Measurements from ENCODE around the gene ALKBH4. TPM values are rescaled to one million over a fixed set of nuclear protein-coding genes. Genes with fewer than 3 reads are reported as not detected.
"Not testable (repeated sequence)": the region's sequence is repeated elsewhere in the genome, so short reads cannot be mapped to it uniquely, and the experiment has no call there.

Gene ALKBH4
- total and polyA plus RNA-seq, 2 of the 8 experiments (the other 6 are each of a cell fraction or from before 2014, with no cell fraction given): 10.2 to 16.6 TPM

DNA sequence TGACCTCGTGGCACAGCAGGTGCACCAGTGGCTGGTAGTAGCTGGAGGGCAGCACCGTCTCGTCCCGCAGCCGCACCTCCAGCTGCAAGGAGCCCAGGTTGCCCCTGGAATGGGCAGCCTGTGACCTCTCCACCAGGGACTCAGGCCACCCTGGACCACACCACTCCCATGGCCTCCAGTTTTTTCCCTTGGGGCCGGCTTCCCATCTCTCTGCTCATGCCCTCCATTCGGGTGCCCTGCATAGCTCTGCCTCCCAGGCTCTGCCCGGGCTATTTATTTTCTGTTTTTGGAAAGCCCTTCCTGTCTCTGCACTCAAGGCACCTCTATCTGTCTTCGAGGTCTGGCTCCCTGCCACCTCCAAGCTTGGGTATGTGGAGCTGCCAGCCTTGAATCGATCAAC is 32.2 kb upstream of the ALKBH4 start:
- H3K36me3 ChIP-seq (ENCODE audit: control insufficient read depth in 2 of 4, insufficient read depth in 4 of 4, low read length in 3 of 4); H3K4ac ChIP-seq (replicated peaks; ENCODE audit: insufficient read length, low read depth, low read length); H2BK12ac ChIP-seq (ENCODE audit: low read depth, low read length); H3K27ac ChIP-seq (ENCODE audit: low read depth, low read length); H3K23me2 ChIP-seq (ENCODE audit: low read depth, low read length); H3K79me1 ChIP-seq (ENCODE audit: low read depth, low read length); H2BK20ac ChIP-seq (ENCODE audit: low read length); H3K4me3 ChIP-seq (ENCODE audit: extremely low read depth in 1 of 4, insufficient read depth in 2 of 4, low read depth in 3 of 4, low read length in 4 of 4); H3K27me3 ChIP-seq (replicated peaks in 1 of 4; ENCODE audit: control insufficient read depth in 3 of 4, extremely low read depth in 1 of 4, insufficient read depth in 3 of 4, low read length in 3 of 4); H4K8ac ChIP-seq (ENCODE audit: extremely low read depth, insufficient read depth, low read length); H3K4me2 ChIP-seq (ENCODE audit: insufficient read depth in 1 of 2, low read depth in 2 of 2, low read length in 2 of 2); H4K5ac ChIP-seq (ENCODE audit: insufficient read length, low read depth, low read length); H3K14ac ChIP-seq (ENCODE audit: insufficient read length); POLR2A ChIA-PET (ENCODE audit: partially characterized antibody); H2BK5ac ChIP-seq (ENCODE audit: low read depth, low read length); FAIRE-seq; H4K91ac ChIP-seq (replicated peaks; ENCODE audit: insufficient read length, low read length); H3K4me1 ChIP-seq (replicated peaks in 1 of 4; ENCODE audit: control insufficient read depth in 3 of 4, insufficient read depth in 4 of 4, low read length in 3 of 4); CTCF ChIA-PET (ENCODE audit: partially characterized antibody); H2AFZ ChIP-seq (ENCODE audit: low read length); H3K79me2 ChIP-seq (ENCODE audit: control insufficient read depth in 1 of 2, insufficient read depth in 2 of 2, low read length in 2 of 2); H3K9ac ChIP-seq (replicated peaks in 1 of 4; ENCODE audit: extremely low read depth in 1 of 4, low read depth in 3 of 4, low read length in 3 of 4); H3K23ac ChIP-seq (ENCODE audit: insufficient read length); H4K20me1 ChIP-seq (replicated peaks in 1 of 2; ENCODE audit: control insufficient read depth in 1 of 2, insufficient read depth in 2 of 2, low read length in 2 of 2); H3K56ac ChIP-seq (replicated peaks; ENCODE audit: insufficient read length, low read depth, low read length); H2AK5ac ChIP-seq (ENCODE audit: low read depth, low read length); H3K18ac ChIP-seq (ENCODE audit: extremely low read depth, low read length); H3K9me3 ChIP-seq (ENCODE audit: insufficient read depth in 2 of 2, low read depth in 1 of 2, low read length in 1 of 2); H2BK120ac ChIP-seq (replicated peaks; ENCODE audit: low read depth, low read length); H2BK15ac ChIP-seq (ENCODE audit: low read length): not testable (repeated sequence)
- 91% methylated on average over 3 of the region's 10 CpGs; no CpG with 5 or more reads in 1 of the 2 experiments for WGBS, 2 experiments (ENCODE audit: extremely low coverage in 1 of 2, insufficient coverage in 1 of 2, insufficient read length in 1 of 2, insufficient replicate concordance in 2 of 2, low coverage in 1 of 2, low lambda C conversion rate in 2 of 2, missing lambda C conversion rate in 1 of 2)
- DNase-seq (ENCODE audit: low read depth in 1 of 2, low spot score in 2 of 2): peak in 1 of 2 experiments; percentile 33

DNA sequence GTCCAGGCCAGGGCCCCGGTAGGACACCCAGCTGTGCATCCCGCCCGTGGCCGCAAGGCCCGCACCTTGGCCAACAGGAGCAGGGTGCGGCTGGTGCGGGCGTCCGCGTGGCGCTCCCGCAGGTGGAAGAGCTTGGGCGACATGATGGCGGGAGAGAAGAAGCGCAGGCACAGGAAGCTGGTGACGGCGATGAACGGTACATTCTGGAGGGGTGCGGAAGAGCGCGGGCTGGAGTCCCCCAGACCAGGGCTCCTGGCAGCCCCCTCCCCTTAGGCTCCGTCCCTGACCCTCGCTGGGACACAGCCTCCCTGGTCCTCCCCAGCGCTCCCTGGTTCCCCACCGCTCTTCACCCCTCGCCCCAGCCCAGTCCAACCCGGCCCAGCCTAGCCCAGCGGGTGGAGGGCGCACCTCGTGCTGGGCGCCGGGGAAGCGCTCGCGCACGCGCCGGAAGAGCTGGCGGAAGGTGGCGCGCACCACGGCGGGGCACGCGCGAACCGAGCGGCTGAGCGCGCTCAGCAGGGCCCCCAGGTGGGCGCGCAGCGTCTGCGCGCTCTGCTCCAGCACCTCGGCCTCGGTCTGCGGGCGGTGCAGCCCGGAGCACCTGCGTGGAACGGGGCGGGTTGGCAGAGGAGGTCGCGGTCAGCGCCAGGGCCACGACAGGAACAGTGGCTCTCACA is 29.9 kb upstream of the ALKBH4 start:
- H3K18ac ChIP-seq (ENCODE audit: extremely low read depth, low read length); H3K27me3 ChIP-seq (replicated peaks in 1 of 4; ENCODE audit: control insufficient read depth in 3 of 4, extremely low read depth in 1 of 4, insufficient read depth in 3 of 4, low read length in 3 of 4); H3K4ac ChIP-seq (replicated peaks; ENCODE audit: insufficient read length, low read depth, low read length); H3K23me2 ChIP-seq (ENCODE audit: low read depth, low read length); H2BK12ac ChIP-seq (ENCODE audit: low read depth, low read length); H2BK20ac ChIP-seq (ENCODE audit: low read length); H4K20me1 ChIP-seq (replicated peaks in 1 of 2; ENCODE audit: control insufficient read depth in 1 of 2, insufficient read depth in 2 of 2, low read length in 2 of 2); H3K4me3 ChIP-seq (ENCODE audit: extremely low read depth in 1 of 4, insufficient read depth in 2 of 4, low read depth in 3 of 4, low read length in 4 of 4); H3K4me1 ChIP-seq (replicated peaks in 1 of 4; ENCODE audit: control insufficient read depth in 3 of 4, insufficient read depth in 4 of 4, low read length in 3 of 4); H3K79me1 ChIP-seq (ENCODE audit: low read depth, low read length); H3K27ac ChIP-seq (ENCODE audit: low read depth, low read length); H3K9me3 ChIP-seq (ENCODE audit: insufficient read depth in 2 of 2, low read depth in 1 of 2, low read length in 1 of 2); H3K36me3 ChIP-seq (ENCODE audit: control insufficient read depth in 2 of 4, insufficient read depth in 4 of 4, low read length in 3 of 4); H4K91ac ChIP-seq (replicated peaks; ENCODE audit: insufficient read length, low read length); H3K79me2 ChIP-seq (ENCODE audit: control insufficient read depth in 1 of 2, insufficient read depth in 2 of 2, low read length in 2 of 2); H2BK15ac ChIP-seq (ENCODE audit: low read length); H2BK120ac ChIP-seq (replicated peaks; ENCODE audit: low read depth, low read length); H2AK5ac ChIP-seq (ENCODE audit: low read depth, low read length); CTCF ChIA-PET (ENCODE audit: partially characterized antibody); H2BK5ac ChIP-seq (ENCODE audit: low read depth, low read length); H3K23ac ChIP-seq (ENCODE audit: insufficient read length); DNase-seq (ENCODE audit: low read depth in 1 of 2, low spot score in 2 of 2); H3K9ac ChIP-seq (replicated peaks in 1 of 4; ENCODE audit: extremely low read depth in 1 of 4, low read depth in 3 of 4, low read length in 3 of 4); FAIRE-seq; H3K56ac ChIP-seq (replicated peaks; ENCODE audit: insufficient read length, low read depth, low read length); H3K4me2 ChIP-seq (ENCODE audit: insufficient read depth in 1 of 2, low read depth in 2 of 2, low read length in 2 of 2); POLR2A ChIA-PET (ENCODE audit: partially characterized antibody); H4K8ac ChIP-seq (ENCODE audit: extremely low read depth, insufficient read depth, low read length); H4K5ac ChIP-seq (ENCODE audit: insufficient read length, low read depth, low read length); H2AFZ ChIP-seq (ENCODE audit: low read length); H3K14ac ChIP-seq (ENCODE audit: insufficient read length): not testable (repeated sequence)
- WGBS, 2 experiments (ENCODE audit: extremely low coverage in 1 of 2, insufficient coverage in 1 of 2, insufficient read length in 1 of 2, insufficient replicate concordance in 2 of 2, low coverage in 1 of 2, low lambda C conversion rate in 2 of 2, missing lambda C conversion rate in 1 of 2): no CpG with 5 or more reads among the region's 67 CpGs
